Glutamatergic neuron (in vitro differentiated cells): ENCODE results near the gene ELP4. TPM values are rescaled to one million over a fixed set of nuclear protein-coding genes. Genes with fewer than 3 reads are reported as not detected.

Experiments
- DNase-seq: peaks from one replicate; pipeline ENCODE4 v3.0.0; 2022
- H3K27ac Mint-ChIP-seq: one replicate; pipeline ENCODE4 v1.8.0; 2020; ENCODE audit warnings: mild to moderate bottlenecking, mixed read lengths, inconsistent platforms; ENCODE audit not compliant: unreplicated experiment
- H3K27me3 Mint-ChIP-seq: one replicate; pipeline ENCODE4 v1.8.0; 2020; ENCODE audit warnings: mild to moderate bottlenecking, moderate library complexity, mixed read lengths, inconsistent platforms; ENCODE audit not compliant: unreplicated experiment
- H3K36me3 Mint-ChIP-seq: one replicate; pipeline ENCODE4 v1.8.0; 2020; ENCODE audit warnings: mild to moderate bottlenecking, mixed read lengths, inconsistent platforms; ENCODE audit not compliant: unreplicated experiment
- H3K4me1 Mint-ChIP-seq: one replicate; pipeline ENCODE4 v1.8.0; 2020; ENCODE audit warnings: mild to moderate bottlenecking, low read depth, mixed read lengths, inconsistent platforms; ENCODE audit not compliant: unreplicated experiment
- H3K4me3 Mint-ChIP-seq: one replicate; pipeline ENCODE4 v1.8.0; 2020; ENCODE audit warnings: mild to moderate bottlenecking, mixed read lengths, inconsistent platforms; ENCODE audit not compliant: unreplicated experiment
- H3K9me3 Mint-ChIP-seq: one replicate; pipeline ENCODE4 v1.8.0; 2020; ENCODE audit warnings: mild to moderate bottlenecking, moderate library complexity, mixed read lengths, inconsistent platforms; ENCODE audit not compliant: unreplicated experiment
- total RNA-seq: library from RNA; stranded (reverse); fragmentation: NEBNext Ultra II Directional; extraction: Animal tissue kit (Norgen Biotek cat#: 25700); gene quantifications from one replicate; pipeline ENCODE4 v1.2.1, GENCODE V29; 2021; ENCODE audit not compliant: unreplicated experiment
- TF ChIP-seq, protein P1 (sequence below): fragments of 200-600 bp; sonication (generic); IDR thresholded peaks from one replicate; pipeline ENCODE4 v1.5.0; 2021; ENCODE audit not compliant: partially characterized antibody, unreplicated experiment

Gene ELP4
- total RNA-seq, 1 donor from 2014 or later: 9.9 TPM

DNA sequence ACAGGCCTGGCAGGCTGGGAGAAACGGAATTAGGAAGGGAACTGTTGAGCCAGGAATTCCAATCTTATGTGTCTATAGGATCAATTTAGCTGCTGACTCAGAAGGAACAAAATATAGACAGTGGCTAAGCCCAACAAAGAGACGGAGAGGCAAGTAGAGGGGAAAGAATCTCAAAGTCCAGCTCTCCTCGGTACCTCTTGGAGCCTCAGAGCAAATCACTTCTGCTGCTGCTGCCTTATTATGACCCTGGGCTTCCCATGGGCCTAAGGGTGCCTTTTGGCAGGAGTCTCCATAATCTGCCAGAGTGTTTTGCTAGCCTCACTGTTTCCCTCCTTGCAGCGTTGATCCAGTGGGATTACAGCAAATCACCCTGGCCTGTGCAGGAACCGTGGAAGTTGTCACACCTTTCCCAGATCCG, 269.8 kb downstream of the ELP4 start:
- TF ChIP-seq, protein P1, sequence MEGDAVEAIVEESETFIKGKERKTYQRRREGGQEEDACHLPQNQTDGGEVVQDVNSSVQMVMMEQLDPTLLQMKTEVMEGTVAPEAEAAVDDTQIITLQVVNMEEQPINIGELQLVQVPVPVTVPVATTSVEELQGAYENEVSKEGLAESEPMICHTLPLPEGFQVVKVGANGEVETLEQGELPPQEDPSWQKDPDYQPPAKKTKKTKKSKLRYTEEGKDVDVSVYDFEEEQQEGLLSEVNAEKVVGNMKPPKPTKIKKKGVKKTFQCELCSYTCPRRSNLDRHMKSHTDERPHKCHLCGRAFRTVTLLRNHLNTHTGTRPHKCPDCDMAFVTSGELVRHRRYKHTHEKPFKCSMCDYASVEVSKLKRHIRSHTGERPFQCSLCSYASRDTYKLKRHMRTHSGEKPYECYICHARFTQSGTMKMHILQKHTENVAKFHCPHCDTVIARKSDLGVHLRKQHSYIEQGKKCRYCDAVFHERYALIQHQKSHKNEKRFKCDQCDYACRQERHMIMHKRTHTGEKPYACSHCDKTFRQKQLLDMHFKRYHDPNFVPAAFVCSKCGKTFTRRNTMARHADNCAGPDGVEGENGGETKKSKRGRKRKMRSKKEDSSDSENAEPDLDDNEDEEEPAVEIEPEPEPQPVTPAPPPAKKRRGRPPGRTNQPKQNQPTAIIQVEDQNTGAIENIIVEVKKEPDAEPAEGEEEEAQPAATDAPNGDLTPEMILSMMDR: no peak
- Mint-ChIP-seq H3K36me3 (no peaks in the 10 kb centered on the region), H3K27ac (no peak overlapping the region), H3K4me1 (peaks cover 18% of the 10 kb centered on the region), H3K9me3 (peaks cover 2% of the 10 kb centered on the region), H3K27me3 (peaks cover 5% of the 10 kb centered on the region), H3K4me3 (no peak overlapping the region)
- DNase-seq: no peak

DNA sequence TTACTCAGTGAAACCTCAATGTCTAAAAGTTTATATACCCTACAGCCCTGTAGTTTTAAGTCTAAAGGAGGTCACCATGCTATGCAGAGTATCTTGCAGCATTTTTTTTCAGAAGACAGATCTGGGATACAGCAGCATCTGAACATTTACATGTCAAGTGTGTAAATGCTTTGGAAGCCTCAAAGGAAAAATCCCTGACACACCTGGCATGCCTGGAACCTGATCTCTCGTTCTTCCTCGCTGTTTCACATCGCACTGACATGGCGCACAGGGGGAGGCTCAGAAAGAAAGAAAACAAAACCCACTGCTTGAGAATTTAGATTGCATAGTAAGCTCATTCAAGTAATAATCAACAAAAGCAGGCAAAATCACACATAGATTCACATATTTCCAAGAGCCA, 270.5 kb downstream of the ELP4 start:
- no peak overlapping the region for H3K4me3 Mint-ChIP-seq
- H3K36me3 Mint-ChIP-seq: no peaks in the 10 kb centered on the region
- H3K9me3 Mint-ChIP-seq: peaks cover 2% of the 10 kb centered on the region
- peaks cover 18% of the 10 kb centered on the region for H3K4me1 Mint-ChIP-seq
- TF ChIP-seq, protein P1: no peak
- DNase-seq: no peak
- H3K27me3 Mint-ChIP-seq: peaks cover 4% of the 10 kb centered on the region
- H3K27ac Mint-ChIP-seq: no peak overlapping the region

DNA sequence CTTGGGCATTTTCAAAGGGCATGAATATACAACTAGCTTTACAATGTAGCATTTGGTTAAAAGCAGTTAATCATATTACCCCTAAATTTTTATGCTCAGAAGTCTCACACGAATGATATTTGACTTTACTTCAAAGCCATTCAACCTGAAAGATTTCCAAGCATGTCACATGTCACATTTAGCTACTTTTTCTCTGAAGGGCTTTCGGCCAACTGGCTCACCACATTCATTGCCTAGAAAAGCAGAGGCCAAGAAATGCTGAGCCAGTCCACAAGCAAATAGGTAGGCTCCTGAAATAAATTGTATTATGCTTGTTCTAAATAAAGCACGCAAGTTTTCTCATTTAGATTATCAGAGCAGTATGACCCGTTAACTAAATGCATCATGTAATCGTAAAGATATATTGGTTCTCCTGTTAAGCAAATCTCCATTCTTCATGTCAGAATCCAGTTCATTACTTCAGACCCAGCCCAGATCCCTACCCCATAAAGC, 271.0 kb downstream of the ELP4 start:
- no peak overlapping the region for H3K27ac Mint-ChIP-seq
- H3K36me3 Mint-ChIP-seq: no peaks in the 10 kb centered on the region
- H3K9me3 Mint-ChIP-seq: peaks cover 2% of the 10 kb centered on the region
- peaks cover 18% of the 10 kb centered on the region for H3K4me1 Mint-ChIP-seq
- TF ChIP-seq, protein P1: no peak
- no peak overlapping the region for H3K4me3 Mint-ChIP-seq
- H3K27me3 Mint-ChIP-seq: peaks cover 2% of the 10 kb centered on the region
- DNase-seq: no peak

DNA sequence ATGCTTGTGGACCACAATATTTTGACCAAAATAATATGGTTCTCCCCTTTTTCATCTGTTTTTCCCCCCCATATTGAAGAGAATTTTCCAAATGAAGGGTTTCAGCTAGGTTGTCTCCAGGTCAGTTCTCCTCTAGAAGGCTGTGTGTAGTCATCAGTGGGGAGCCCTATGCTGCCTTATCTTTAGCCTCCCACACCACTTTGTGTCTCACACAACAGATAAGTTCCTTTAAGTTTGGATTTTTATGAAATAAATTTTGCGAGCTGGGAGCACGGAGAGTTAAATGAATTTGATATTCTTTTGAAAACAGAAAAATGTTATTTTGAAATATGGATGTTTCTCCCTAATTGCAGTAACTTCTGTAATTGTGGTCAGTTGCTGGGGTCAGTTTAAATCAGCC, 272.7 kb downstream of the ELP4 start:
- peaks cover 35% of the 10 kb centered on the region for H3K4me1 Mint-ChIP-seq
- H3K4me3 Mint-ChIP-seq: no peak overlapping the region
- no peak overlapping the region for H3K27ac Mint-ChIP-seq
- TF ChIP-seq, protein P1: no peak
- peaks cover 2% of the 10 kb centered on the region for H3K9me3 Mint-ChIP-seq
- no peak for DNase-seq
- H3K36me3 Mint-ChIP-seq: no peaks in the 10 kb centered on the region
- peaks cover 2% of the 10 kb centered on the region for H3K27me3 Mint-ChIP-seq

DNA sequence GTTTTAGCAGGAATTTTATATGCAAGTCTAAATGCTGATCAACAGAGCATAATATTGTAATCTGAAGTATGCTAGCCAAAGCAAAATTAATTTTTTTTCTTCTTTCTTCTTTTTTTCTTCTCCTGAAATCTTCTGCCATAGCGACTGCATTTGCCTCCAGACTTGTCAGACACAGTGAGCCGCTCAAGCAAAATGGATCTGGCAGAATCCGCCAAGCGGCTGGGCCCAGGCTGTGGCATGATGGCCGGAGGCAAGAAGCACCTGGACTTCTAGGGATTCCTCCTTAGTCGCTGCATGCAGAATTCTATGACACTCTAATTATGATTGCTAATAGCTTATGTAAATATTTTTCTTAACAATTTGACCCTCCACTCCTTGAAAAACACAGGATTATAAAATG, 273.7 kb downstream of the ELP4 start:
- DNase-seq: no peak
- H3K27ac Mint-ChIP-seq: peak overlapping the region; percentile 14
- TF ChIP-seq, protein P1: no peak
- H3K9me3 Mint-ChIP-seq: peaks cover 2% of the 10 kb centered on the region
- no peaks in the 10 kb centered on the region for H3K36me3 Mint-ChIP-seq
- no peak overlapping the region for H3K4me3 Mint-ChIP-seq
- peaks cover 45% of the 10 kb centered on the region for H3K4me1 Mint-ChIP-seq
- peaks cover 5% of the 10 kb centered on the region for H3K27me3 Mint-ChIP-seq
